Measurements from ENCODE around the gene KIFC3. TPM values are rescaled to one million over a fixed set of nuclear protein-coding genes. Genes with fewer than 3 reads are reported as not detected.

KIFC3 gene
- total and polyA plus RNA-seq, 2 of the 13 experiments (the other 11 are each of a cell fraction or from before 2014, with no cell fraction given), result 42.1 to 45.3 TPM

DNA sequence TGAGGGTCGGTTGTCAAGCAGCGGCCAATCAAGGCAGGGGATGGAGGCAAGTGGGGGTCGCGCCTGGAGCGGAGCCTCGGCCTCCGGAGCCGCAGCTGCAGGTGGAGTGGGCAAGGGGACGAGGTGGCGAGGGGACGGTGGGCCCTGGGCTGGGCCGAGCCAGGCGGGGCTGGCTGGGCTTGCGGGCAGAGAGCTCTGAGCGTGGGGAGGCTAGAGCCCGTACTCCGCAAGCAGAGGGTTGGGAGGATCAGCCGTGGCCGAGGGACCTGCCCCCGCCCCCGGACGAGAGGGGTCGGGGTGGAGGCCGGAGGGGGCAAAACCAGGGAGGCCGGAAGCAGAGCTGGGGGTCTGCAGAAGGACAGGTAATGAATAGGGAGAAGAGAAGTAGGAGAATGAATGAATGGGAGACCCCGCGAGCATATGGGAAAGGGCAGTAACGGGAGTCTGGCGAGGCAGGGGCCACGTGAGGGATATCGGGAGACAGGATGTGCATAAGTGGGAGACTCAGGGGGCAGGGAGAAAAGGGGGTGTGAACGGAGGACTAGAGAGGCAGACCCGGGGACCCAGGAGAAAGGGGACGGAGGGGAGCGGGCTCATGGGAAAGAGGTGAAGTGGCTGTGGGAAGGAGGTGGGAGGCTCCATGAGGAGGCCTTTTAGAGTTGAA, 66.4 kb downstream of the KIFC3 start, which contains the start of gene KATNB1 (continued):
- TF ChIP-seq EED (CRISPR knock-in tag; IDR thresholded peaks at IDR 0.05) (peak; percentile 94; the same call in 1 of the 2 replicates), ARID4A (CRISPR knock-in tag; IDR thresholded peaks at IDR 0.05; ENCODE audit: borderline replicate concordance) (peak; percentile 77), RFX3 (CRISPR knock-in tag; IDR thresholded peaks at IDR 0.05) (peak; percentile 67), NCOA5 (CRISPR knock-in tag; IDR thresholded peaks at IDR 0.05) (no peak), ZNF180 (CRISPR knock-in tag; IDR thresholded peaks at IDR 0.05; ENCODE audit: borderline replicate concordance, low read depth) (no peak), ZNF780A (CRISPR knock-in tag; IDR thresholded peaks at IDR 0.05) (no peak), ZSCAN20 (CRISPR knock-in tag; IDR thresholded peaks at IDR 0.05; ENCODE audit: borderline replicate concordance) (no peak), HNRNPK (IDR thresholded peaks at IDR 0.05; ENCODE audit: low read depth, low read length, poor library complexity, severe bottlenecking) (peak; percentile 34), ZNF747 (CRISPR knock-in tag; IDR thresholded peaks at IDR 0.05; ENCODE audit: borderline replicate concordance) (0 out of 2 replicates have a peak, but pooled peaks have one; percentile 59), ZSCAN21 (CRISPR knock-in tag; IDR thresholded peaks at IDR 0.05; ENCODE audit: borderline replicate concordance) (peak; percentile 46; the same call in 1 of the 2 replicates), IKZF1 (IDR thresholded peaks at IDR 0.05) (no peak), RARG (CRISPR knock-in tag; IDR thresholded peaks at IDR 0.05; ENCODE audit: low read depth) (peak; percentile 11; the same call in 1 of the 2 replicates), CHD4 (IDR thresholded peaks at IDR 0.05; ENCODE audit: borderline replicate concordance, low read length) (no peak), ZBTB21 (CRISPR knock-in tag; IDR thresholded peaks at IDR 0.05) (no peak), ZSCAN31 (CRISPR knock-in tag; IDR thresholded peaks at IDR 0.05; ENCODE audit: low read depth) (no peak), FOXM1 (CRISPR knock-in tag; IDR thresholded peaks at IDR 0.05) (no peak), PHF8 (CRISPR knock-in tag; IDR thresholded peaks at IDR 0.05) (peak; percentile 60), ZMYM3 (CRISPR knock-in tag; IDR thresholded peaks at IDR 0.05) (no peak), LCORL (IDR thresholded peaks at IDR 0.05) (no peak), LCORL (CRISPR knock-in tag; IDR thresholded peaks at IDR 0.05) (peak; percentile 41; the same call in 1 of the 2 replicates), SAP130 (CRISPR knock-in tag; IDR thresholded peaks at IDR 0.05; ENCODE audit: low read depth) (peak; percentile 76), SIX4 (CRISPR knock-in tag; IDR thresholded peaks at IDR 0.05) (0 out of 2 replicates have a peak, but pooled peaks have one; percentile 6), ZNF232 (CRISPR knock-in tag; IDR thresholded peaks at IDR 0.05; ENCODE audit: borderline replicate concordance) (no peak; the same call in 1 of the 2 replicates), ZNF652 (CRISPR knock-in tag; IDR thresholded peaks at IDR 0.05; ENCODE audit: borderline replicate concordance, low read depth) (no peak), ZNF616 (CRISPR knock-in tag; IDR thresholded peaks at IDR 0.05; ENCODE audit: low read depth) (no peak), REXO4 (CRISPR knock-in tag; IDR thresholded peaks at IDR 0.05; ENCODE audit: borderline replicate concordance) (no peak), TEAD3 (CRISPR knock-in tag; optimal IDR thresholded peaks at IDR 0.05; ENCODE audit: borderline replicate concordance) (peak; percentile 40), HNF4A (CRISPR knock-in tag; IDR thresholded peaks at IDR 0.05) (no peak), ARHGAP35 (CRISPR knock-in tag; IDR thresholded peaks at IDR 0.05; ENCODE audit: borderline replicate concordance) (no peak), NFE2L2 (IDR thresholded peaks at IDR 0.05; ENCODE audit: low read length) (no peak)

All from HepG2 (cell line).